Subcutaneous abdominal adipose tissue (tissue), 5 donors: ENCODE results near the gene CYP8B1.

ENCODE experiments used
- H3K27ac ChIP-seq: one replicate; pipeline ENCODE4 v1.7.0; 2013; ENCODE audit warnings: low read depth, mild to moderate bottlenecking, inconsistent platforms, low read length, moderate library complexity
- H3K27me3 ChIP-seq, 5 donors: one replicate each; pipeline ENCODE4 v1.7.0; 2013; ENCODE audit warnings: low read length in 5 of 5, inconsistent platforms in 1 of 5; ENCODE audit not compliant: control insufficient read depth in 5 of 5, insufficient read depth in 4 of 5
- H3K36me3 ChIP-seq, 5 donors: one replicate each; pipeline ENCODE4 v1.7.0; 2013; ENCODE audit warnings: low read length in 5 of 5; ENCODE audit not compliant: control insufficient read depth in 5 of 5, insufficient read depth in 5 of 5
- H3K4me1 ChIP-seq, 5 donors: one replicate each; pipeline ENCODE4 v1.7.0; 2013; ENCODE audit warnings: low read length in 5 of 5, mild to moderate bottlenecking in 3 of 5, moderate library complexity in 1 of 5; ENCODE audit not compliant: control insufficient read depth in 5 of 5, insufficient read depth in 5 of 5
- H3K4me3 ChIP-seq, 5 donors: one replicate each; pipeline ENCODE4 v1.7.0; 2013; ENCODE audit warnings: low read length in 5 of 5, low read depth in 1 of 5
- H3K9ac ChIP-seq, 5 donors: one replicate each; pipeline ENCODE4 v1.7.0; 2013; ENCODE audit warnings: low read length in 5 of 5, mild to moderate bottlenecking in 4 of 5, moderate library complexity in 3 of 5
- H3K9me3 ChIP-seq, 5 donors: one replicate each; pipeline ENCODE4 v1.7.0; 2013; ENCODE audit warnings: low read length in 5 of 5; ENCODE audit not compliant: control insufficient read depth in 5 of 5
- donor health status: healthy.
- donor health status: healthy.
- donor health status: healthy.
- donor health status: healthy.
- donor health status: healthy.

The CYP8B1 gene

DNA sequence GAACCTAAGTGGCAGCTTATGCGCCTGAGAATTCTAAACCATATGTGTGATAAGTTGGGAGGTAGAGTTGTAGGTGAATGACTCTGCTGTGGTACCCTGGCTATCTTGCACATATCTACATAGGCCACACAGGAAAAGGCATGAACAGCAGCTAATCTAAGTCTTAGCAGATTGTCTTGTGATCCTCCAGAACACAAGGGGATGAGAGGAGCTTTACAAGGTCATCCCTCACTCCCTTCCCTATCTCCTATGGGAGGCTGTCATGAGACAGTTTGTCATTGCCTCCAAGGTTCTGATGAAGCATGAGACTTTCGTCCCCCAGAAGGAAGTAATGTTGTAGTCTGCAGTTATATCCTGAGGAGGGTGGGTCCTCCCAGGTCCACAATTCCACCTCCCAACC lies 26.6 kb upstream of the CYP8B1 start:
- Histone ChIP-seq H3K9me3 (peaks cover 0 to 2% (median 0%) of the 10 kb centered on the region in 5 donors), H3K4me1 (peaks cover 2 to 19% (median 18%) of the 10 kb centered on the region in 5 donors), H3K4me3 (no peak overlapping the region), H3K9ac (no peak overlapping the region), H3K36me3 (no peaks in the 10 kb centered on the region), H3K27me3 (no peaks in the 10 kb centered on the region), H3K27ac (no peak overlapping the region)

DNA sequence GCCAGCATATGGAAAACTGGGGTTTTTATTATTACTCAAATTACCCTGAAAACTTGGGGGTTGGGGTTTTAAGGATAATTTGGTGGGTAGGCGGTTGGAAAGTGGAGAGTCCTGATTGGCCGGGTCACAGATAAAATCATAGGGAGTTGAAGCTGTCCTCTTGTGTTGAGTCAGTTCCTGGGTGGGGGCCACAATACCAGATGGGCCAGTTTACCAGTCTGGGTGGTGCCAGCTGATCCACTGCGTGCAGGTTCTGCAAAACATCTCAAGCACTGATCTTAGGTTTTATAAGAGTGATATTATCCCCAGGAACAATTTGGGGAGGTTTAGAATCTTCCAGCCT lies 25.4 kb upstream of the CYP8B1 start:
- Histone ChIP-seq H3K4me3 (no peak overlapping the region), H3K36me3 (no peaks in the 10 kb centered on the region), H3K27me3 (no peaks in the 10 kb centered on the region), H3K4me1 (peaks cover 0 to 7% (median 6%) of the 10 kb centered on the region in 5 donors), H3K9ac (no peak overlapping the region), H3K9me3 (peaks cover 0 to 2% (median 0%) of the 10 kb centered on the region in 5 donors), H3K27ac (no peak overlapping the region)

DNA sequence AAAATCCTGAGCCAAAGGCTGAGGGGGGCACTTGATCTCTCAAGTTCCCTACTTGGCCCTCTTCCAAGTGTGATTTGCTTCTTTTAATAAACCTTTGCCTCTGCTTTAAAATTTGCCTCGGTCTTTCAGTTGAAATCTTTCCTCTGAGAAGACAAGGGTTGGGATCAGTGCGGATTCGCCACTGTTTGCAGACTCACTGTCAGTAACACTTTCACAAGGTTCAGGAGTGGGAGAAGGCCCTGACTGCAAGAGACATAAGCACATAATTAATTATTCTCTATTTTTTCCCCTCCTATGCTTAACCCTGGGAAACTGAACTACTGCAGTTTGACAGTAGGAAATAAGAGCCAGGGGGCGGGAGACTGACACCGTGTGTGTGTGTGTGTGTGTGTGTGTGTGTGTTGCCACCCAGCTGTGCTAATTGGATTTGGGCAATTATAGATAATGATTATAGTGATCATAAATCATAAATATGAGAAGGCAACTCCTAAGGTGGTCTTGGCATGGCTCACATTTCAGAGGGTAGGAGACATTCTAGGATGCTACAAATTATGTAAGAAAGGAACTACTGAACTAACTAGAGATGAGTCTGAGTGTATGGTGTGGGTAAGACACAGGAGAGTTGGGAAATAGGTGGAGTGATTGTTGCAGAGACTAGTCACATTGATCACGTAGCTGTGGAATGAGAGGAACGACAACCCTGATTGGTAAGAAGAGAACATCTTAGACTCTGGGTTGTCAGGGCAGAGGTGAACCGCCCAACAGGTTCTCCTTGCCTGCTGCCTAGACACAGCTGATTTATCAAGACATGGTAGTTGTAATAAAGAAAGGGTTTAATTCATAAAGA lies 24.8 kb upstream of the CYP8B1 start:
- peaks cover 0 to 2% (median 0%) of the 10 kb centered on the region in 5 donors for H3K9me3 ChIP-seq
- peaks cover 0 to 2% (median under 1%) of the 10 kb centered on the region in 5 donors for H3K4me1 ChIP-seq
- H3K27ac ChIP-seq: no peak overlapping the region
- H3K9ac ChIP-seq: no peak overlapping the region
- no peaks in the 10 kb centered on the region for H3K36me3 ChIP-seq
- H3K4me3 ChIP-seq: no peak overlapping the region
- H3K27me3 ChIP-seq: no peaks in the 10 kb centered on the region

DNA sequence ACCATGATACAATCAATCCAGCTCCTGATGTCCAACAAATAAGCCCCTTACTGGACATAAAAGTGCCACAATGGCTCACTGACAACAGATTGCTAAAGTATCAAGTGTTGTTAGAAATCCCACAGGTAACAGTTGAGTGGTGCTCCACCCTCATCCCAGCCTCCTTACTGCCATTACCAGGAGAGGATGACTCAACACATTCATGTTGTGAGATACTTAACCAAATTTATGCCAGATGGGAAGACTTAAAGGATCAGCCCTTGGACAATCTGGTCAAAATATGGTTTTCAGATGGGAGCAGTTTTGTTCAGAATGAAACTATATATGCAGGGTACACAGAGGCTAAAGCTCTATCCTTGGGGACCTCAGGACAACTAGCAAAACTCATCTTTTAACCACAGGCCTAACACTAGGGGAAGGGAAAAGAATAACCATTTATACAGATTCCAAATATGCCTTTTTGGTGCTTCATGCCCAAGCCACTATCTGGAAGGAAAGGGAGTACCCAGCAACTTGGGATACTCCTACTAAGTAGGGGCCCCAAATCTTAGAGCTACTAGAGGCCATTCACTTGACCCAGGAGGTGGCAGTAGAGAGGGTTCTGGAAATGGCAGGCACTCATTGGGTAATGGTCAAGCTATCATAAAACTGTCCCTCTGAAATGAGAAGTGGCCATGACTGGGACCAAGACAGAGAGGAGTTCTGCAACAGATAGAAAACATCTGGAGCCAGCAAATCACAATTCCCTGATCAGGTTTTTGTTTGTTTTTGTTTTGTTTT lies 23.4 kb upstream of the CYP8B1 start:
- no peak overlapping the region for H3K9ac ChIP-seq
- no peak overlapping the region for H3K27ac ChIP-seq
- H3K27me3 ChIP-seq: no peaks in the 10 kb centered on the region
- no peaks in the 10 kb centered on the region for H3K4me1 ChIP-seq
- peaks cover 0 to 2% (median 0%) of the 10 kb centered on the region in 5 donors for H3K9me3 ChIP-seq
- no peak overlapping the region for H3K4me3 ChIP-seq
- H3K36me3 ChIP-seq: no peaks in the 10 kb centered on the region

DNA sequence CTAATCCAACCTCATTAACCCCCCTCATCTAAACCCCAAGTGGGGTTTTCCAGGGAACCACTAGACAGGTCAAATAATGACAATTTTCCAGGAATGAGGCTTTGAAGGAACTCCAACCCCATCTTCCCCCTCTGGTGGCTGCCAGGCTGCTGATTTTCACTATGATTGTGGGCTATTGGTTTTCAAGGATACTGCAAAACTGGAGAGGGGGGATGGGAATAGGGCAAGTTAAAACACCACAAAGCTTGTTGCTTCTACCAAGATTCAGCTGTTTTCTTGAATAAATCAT lies 19.8 kb upstream of the CYP8B1 start:
- Histone ChIP-seq H3K9me3 (no peaks in the 10 kb centered on the region), H3K4me1 (no peaks in the 10 kb centered on the region), H3K27me3 (no peaks in the 10 kb centered on the region), H3K27ac (no peak overlapping the region), H3K36me3 (no peaks in the 10 kb centered on the region), H3K9ac (no peak overlapping the region), H3K4me3 (no peak overlapping the region)

DNA sequence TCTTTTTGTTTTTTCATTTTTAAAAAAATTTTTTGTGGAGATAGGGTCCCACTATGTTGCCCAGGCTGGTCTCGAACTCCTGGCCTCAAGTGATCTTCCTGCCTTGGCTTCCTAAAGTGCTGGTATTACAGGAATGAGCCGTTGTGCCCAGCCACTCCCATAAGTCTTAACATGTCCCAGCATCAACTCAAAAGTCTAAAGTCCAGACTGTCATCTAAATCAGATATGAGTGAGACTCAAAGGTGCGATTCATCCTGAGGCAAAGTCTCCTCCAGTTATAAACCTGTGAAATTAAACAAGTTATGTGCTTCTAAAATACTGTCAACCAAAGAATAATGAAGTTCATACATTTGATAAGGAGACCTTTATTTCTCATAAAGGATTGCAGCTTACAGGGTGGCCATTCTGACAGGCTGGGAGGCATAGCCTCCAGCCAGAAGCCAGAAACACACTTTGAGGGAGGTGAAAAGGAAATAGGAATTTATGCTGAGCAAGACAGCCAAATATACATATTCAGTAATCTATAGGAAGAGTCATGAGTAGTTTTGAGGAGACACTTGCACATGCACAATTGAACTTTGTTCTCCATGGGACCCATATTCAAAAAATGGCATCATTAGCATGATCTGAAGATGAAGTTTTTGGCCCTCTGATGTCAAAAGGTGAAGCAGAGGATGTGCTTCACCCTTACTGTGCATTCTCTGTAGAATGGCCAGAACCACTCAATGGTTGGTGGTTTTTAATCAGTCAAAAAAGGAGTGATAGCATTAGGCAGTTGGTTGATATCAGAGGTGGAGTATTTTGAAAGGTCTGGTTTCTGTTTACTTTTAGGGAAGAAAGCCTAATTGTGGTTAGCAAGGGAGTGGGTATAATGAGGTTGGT lies 19.3 kb upstream of the CYP8B1 start:
- no peak overlapping the region for H3K4me3 ChIP-seq
- H3K4me1 ChIP-seq: no peaks in the 10 kb centered on the region
- no peak overlapping the region for H3K9ac ChIP-seq
- no peak overlapping the region for H3K27ac ChIP-seq
- no peaks in the 10 kb centered on the region for H3K27me3 ChIP-seq
- no peaks in the 10 kb centered on the region for H3K36me3 ChIP-seq
- H3K9me3 ChIP-seq: no peaks in the 10 kb centered on the region

DNA sequence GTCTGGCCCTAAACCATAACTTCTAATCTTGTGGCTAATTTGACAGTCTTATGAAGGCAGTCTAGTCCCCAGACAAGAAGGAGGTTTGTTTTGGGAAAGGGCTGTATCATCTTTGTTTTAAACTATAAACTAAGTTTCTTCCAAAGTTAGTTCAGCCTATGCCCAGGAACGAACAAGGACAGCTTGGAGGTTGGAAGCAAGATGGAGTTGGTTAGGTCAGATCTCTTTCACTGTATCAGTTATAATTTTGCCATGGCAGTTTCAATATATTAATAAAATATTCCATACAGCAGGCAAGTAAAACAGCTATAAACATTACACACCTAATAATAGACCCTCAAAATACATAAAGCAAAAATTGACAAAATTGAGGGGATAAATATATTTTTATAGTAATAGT lies 17.1 kb upstream of the CYP8B1 start:
- no peak overlapping the region for H3K9ac ChIP-seq
- H3K4me3 ChIP-seq: no peak overlapping the region
- H3K36me3 ChIP-seq: no peaks in the 10 kb centered on the region
- no peaks in the 10 kb centered on the region for H3K27me3 ChIP-seq
- H3K4me1 ChIP-seq: no peaks in the 10 kb centered on the region
- no peaks in the 10 kb centered on the region for H3K9me3 ChIP-seq
- H3K27ac ChIP-seq: no peak overlapping the region

DNA sequence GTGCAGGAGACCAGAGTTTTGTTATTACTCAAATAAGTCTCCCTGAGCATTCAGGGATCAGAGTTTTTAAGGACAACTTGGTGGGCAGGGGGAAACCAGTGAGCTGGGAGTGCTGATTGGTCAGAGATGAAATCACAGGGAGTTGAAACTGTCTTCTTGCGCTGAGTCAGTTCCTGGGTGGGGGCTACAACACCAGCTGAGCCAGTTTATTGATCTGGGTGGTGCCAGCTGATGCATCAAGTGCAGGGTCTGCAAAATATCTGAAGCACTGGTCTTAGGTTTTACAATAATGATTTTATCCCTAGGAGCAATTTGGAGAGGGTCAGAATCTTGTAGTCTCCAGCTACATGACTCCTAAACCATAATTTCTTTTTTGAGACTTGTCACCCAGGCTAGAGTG lies 16.5 kb upstream of the CYP8B1 start:
- Histone ChIP-seq H3K36me3 (no peaks in the 10 kb centered on the region), H3K27me3 (peaks cover 0 to 2% (median 0%) of the 10 kb centered on the region in 5 donors), H3K4me3 (no peak overlapping the region), H3K27ac (no peak overlapping the region), H3K9ac (no peak overlapping the region), H3K4me1 (no peaks in the 10 kb centered on the region), H3K9me3 (no peaks in the 10 kb centered on the region)

DNA sequence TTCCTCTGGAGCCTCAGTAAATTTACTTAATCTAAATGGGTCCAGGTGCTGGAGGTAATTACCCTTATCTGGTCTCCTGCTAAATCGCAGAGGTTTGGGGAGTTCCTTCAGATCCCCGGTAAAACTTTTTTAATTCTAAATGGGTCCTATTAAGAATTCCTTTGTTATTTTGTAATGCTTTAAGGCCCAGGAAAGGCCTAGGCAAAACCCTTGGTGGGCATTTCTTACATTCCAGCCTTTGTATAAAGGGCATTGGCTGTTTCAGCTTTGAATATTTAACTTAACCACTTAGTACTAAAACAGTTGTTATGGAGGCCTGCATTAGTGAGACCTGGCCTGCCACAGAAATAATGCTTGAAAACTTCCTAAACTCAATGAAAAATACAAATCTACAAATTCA lies 15.4 kb upstream of the CYP8B1 start:
- Histone ChIP-seq H3K36me3 (no peaks in the 10 kb centered on the region), H3K9ac (no peak overlapping the region), H3K4me1 (no peaks in the 10 kb centered on the region), H3K9me3 (no peaks in the 10 kb centered on the region), H3K4me3 (no peak overlapping the region), H3K27ac (no peak overlapping the region), H3K27me3 (peaks cover 0 to 2% (median 0%) of the 10 kb centered on the region in 5 donors)

DNA sequence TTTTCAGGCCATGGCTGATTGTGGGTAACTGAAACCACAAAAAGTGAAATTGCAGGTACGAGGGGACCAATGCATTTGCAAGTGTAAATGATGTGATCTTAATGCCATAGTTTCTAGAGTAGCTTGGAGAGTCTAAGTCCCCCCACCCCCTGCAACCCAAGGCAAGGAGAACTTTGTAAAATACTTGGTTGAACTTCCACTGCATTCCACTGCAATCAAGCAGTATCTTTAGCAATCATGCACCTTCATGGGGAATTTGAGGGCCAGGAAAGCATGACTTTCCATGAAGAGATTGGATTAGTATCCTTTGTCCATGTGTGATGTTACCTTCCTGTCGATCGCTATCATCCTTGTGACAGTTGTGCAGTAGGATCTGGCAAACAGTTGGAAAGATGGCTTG lies 11.4 kb upstream of the CYP8B1 start:
- Histone ChIP-seq H3K27ac (no peak overlapping the region), H3K4me1 (no peaks in the 10 kb centered on the region), H3K4me3 (no peak overlapping the region), H3K9me3 (no peaks in the 10 kb centered on the region), H3K27me3 (peaks cover 0 to 2% (median 0%) of the 10 kb centered on the region in 5 donors), H3K36me3 (no peaks in the 10 kb centered on the region), H3K9ac (no peak overlapping the region)
